ENCODE data around the gene ANO7. TPM values are rescaled to one million over a fixed set of nuclear protein-coding genes. Genes with fewer than 3 reads are reported as not detected.

Gene ANO7
- total RNA-seq, 1 experiment from 2014 or later: 4.1 TPM

DNA sequence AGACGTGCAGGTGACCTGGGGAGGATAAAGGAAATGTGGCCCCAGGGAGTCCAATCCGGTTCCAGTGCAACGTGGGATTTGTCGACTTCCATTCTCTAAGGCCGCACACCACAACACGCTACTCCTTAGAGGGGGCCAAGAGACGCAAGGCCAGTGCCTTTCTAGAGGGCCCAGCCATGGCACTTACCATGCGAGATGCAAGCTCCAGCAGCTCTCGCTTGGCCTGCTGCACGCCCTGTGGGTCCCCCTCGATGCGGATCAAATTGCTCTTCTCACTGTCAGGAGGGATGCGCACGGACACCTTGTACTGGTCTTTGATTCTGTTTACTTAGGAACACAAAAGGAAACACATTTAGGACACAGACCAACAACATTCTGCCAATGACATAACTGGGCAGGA, 61.2 kb downstream of the ANO7 start:
- POLR2A ChIA-PET: no interaction called here
- H3K27ac Mint-ChIP-seq (ENCODE audit: unreplicated experiment): no peak overlapping the region
- peaks cover 71% of the 10 kb centered on the region for H3K36me3 Mint-ChIP-seq (ENCODE audit: insufficient read depth, unreplicated experiment)
- no peaks in the 10 kb centered on the region for H3K27me3 Mint-ChIP-seq (ENCODE audit: insufficient read depth, unreplicated experiment)
- DNase-seq: no peak
- CTCF ChIA-PET: no interaction called here
- H3K27me3 ChIP-seq (replicated peaks; ENCODE audit: control insufficient read depth, insufficient read depth, low read length): no peaks in the 10 kb centered on the region
- no peaks in the 10 kb centered on the region for H3K4me1 ChIP-seq
- BruUV-seq (replicated peaks): no TSS peak
- peaks cover 5% of the 10 kb centered on the region for H3K36me3 ChIP-seq (ENCODE audit: control insufficient read depth, insufficient read depth, low read length)
- H3K9me3 Mint-ChIP-seq (ENCODE audit: unreplicated experiment): no peaks in the 10 kb centered on the region
- TF ChIP-seq, protein P1, sequence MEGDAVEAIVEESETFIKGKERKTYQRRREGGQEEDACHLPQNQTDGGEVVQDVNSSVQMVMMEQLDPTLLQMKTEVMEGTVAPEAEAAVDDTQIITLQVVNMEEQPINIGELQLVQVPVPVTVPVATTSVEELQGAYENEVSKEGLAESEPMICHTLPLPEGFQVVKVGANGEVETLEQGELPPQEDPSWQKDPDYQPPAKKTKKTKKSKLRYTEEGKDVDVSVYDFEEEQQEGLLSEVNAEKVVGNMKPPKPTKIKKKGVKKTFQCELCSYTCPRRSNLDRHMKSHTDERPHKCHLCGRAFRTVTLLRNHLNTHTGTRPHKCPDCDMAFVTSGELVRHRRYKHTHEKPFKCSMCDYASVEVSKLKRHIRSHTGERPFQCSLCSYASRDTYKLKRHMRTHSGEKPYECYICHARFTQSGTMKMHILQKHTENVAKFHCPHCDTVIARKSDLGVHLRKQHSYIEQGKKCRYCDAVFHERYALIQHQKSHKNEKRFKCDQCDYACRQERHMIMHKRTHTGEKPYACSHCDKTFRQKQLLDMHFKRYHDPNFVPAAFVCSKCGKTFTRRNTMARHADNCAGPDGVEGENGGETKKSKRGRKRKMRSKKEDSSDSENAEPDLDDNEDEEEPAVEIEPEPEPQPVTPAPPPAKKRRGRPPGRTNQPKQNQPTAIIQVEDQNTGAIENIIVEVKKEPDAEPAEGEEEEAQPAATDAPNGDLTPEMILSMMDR (IDR thresholded peaks at IDR 0.05; ENCODE audit: insufficient read depth in 1 of 2, low read depth in 1 of 2, low read length in 1 of 2, severe bottlenecking in 1 of 2, unreplicated experiment in 1 of 2): no peak
- no peaks in the 10 kb centered on the region for H3K9me3 ChIP-seq
- H3K4me3 ChIP-seq (ENCODE audit: low read depth, low read length): no peak overlapping the region
- no peak overlapping the region for H3K4me3 Mint-ChIP-seq (ENCODE audit: unreplicated experiment)
- H3K4me1 Mint-ChIP-seq (ENCODE audit: low read depth, unreplicated experiment): no peaks in the 10 kb centered on the region
- intact Hi-C loops (cut with micrococcal nuclease; ENCODE audit: unreplicated experiment): no loop called here

DNA sequence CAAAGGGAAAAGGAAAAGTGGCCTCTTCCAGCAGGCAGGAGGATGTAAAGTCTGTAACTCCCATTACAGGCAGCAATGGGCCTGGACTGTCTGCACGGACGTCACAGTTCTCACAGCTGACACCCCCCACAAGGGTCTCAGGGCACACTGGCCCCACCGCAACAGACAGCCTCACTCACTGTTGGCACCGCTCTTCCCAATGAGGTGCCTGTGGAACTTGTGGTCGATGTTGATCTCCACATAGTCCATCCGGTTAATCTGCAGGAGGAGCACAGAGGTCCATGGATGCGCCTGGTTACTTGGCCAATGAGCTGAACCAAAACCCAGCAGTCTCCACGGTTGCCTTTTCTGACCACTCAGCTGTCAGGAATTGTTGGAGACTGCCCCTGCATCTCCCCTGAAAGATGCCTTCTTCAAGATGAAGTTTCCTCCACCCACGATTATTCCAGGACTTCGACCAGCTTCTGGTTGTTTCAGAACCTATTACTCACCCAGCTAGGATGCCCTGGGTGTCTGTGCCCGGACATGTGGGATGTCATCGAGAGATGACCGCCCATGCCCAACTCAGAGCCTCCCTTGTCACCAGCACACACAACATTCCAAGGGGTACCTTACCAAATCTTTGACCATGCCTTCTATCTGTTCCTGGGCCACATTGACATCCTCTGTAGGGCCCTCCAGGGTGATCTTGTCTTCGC, 64.5 kb downstream of the ANO7 start:
- Histone ChIP-seq H3K36me3 (ENCODE audit: control insufficient read depth, insufficient read depth, low read length) (peaks cover 3% of the 10 kb centered on the region), H3K4me1 (no peaks in the 10 kb centered on the region), H3K4me3 (ENCODE audit: low read depth, low read length) (no peak overlapping the region), H3K9me3 (no peaks in the 10 kb centered on the region), H3K27me3 (replicated peaks; ENCODE audit: control insufficient read depth, insufficient read depth, low read length) (no peaks in the 10 kb centered on the region)
- H3K4me1 Mint-ChIP-seq (ENCODE audit: low read depth, unreplicated experiment): no peaks in the 10 kb centered on the region
- peaks cover 73% of the 10 kb centered on the region for H3K36me3 Mint-ChIP-seq (ENCODE audit: insufficient read depth, unreplicated experiment)
- DNase-seq: no peak
- no TSS peak for BruUV-seq (replicated peaks)
- no peaks in the 10 kb centered on the region for H3K27me3 Mint-ChIP-seq (ENCODE audit: insufficient read depth, unreplicated experiment)
- ChIA-PET CTCF (no interaction called here), POLR2A (no interaction called here)
- H3K9me3 Mint-ChIP-seq (ENCODE audit: unreplicated experiment): no peaks in the 10 kb centered on the region
- TF ChIP-seq, protein P1 (IDR thresholded peaks at IDR 0.05; ENCODE audit: insufficient read depth in 1 of 2, low read depth in 1 of 2, low read length in 1 of 2, severe bottlenecking in 1 of 2, unreplicated experiment in 1 of 2): no peak
- intact Hi-C loops (cut with micrococcal nuclease; ENCODE audit: unreplicated experiment): no loop called here
- no peak overlapping the region for H3K4me3 Mint-ChIP-seq (ENCODE audit: unreplicated experiment)
- no peak overlapping the region for H3K27ac Mint-ChIP-seq (ENCODE audit: unreplicated experiment)

- DNase-seq: no peak
- H3K4me1 ChIP-seq: no peaks in the 10 kb centered on the region
- H3K9me3 ChIP-seq: no peaks in the 10 kb centered on the region
- intact Hi-C loops (cut with micrococcal nuclease; ENCODE audit: unreplicated experiment): no loop called here
- H3K9me3 Mint-ChIP-seq (ENCODE audit: unreplicated experiment): no peaks in the 10 kb centered on the region
- TF ChIP-seq, protein P1 (IDR thresholded peaks at IDR 0.05; ENCODE audit: insufficient read depth in 1 of 2, low read depth in 1 of 2, low read length in 1 of 2, severe bottlenecking in 1 of 2, unreplicated experiment in 1 of 2): no peak
- POLR2A ChIA-PET: interaction anchor here (0.6 kb wide), 1 partner anchor 57 kb away, joined by 5 read pairs; no protein-coding TSS in a partner anchor
- no peaks in the 10 kb centered on the region for H3K27me3 ChIP-seq (replicated peaks; ENCODE audit: control insufficient read depth, insufficient read depth, low read length)
- no peaks in the 10 kb centered on the region for H3K27me3 Mint-ChIP-seq (ENCODE audit: insufficient read depth, unreplicated experiment)
- CTCF ChIA-PET: no interaction called here
- H3K27ac Mint-ChIP-seq (ENCODE audit: unreplicated experiment): no peak overlapping the region
- H3K4me3 Mint-ChIP-seq (ENCODE audit: unreplicated experiment): no peak overlapping the region
- peaks cover 81% of the 10 kb centered on the region for H3K36me3 Mint-ChIP-seq (ENCODE audit: insufficient read depth, unreplicated experiment)
- no peaks in the 10 kb centered on the region for H3K4me1 Mint-ChIP-seq (ENCODE audit: low read depth, unreplicated experiment)
- no TSS peak for BruUV-seq (replicated peaks)
- H3K36me3 ChIP-seq (ENCODE audit: control insufficient read depth, insufficient read depth, low read length): peaks cover 3% of the 10 kb centered on the region
- no peak overlapping the region for H3K4me3 ChIP-seq (ENCODE audit: low read depth, low read length)
Observed at GRCh38 chr2:241254904-241255351, 66.5 kb downstream of the ANO7 start.

Measured in Caco-2 (cell line).